Stimulated activated CD8-positive, alpha-beta memory T cell treated with anti-CD3 and anti-CD28 coated beads, Interleukin-15, amount 100 ng/mL, for 4 hours (primary cell): ENCODE measurements around the gene IDH3B.

ENCODE experiments used
- DNase-seq, 2 donors: peaks; one replicate each; pipeline ENCODE4 v3.0.0-alpha.2; 2020; ENCODE audit warnings: low read depth in 2 of 2

Gene IDH3B

DNA sequence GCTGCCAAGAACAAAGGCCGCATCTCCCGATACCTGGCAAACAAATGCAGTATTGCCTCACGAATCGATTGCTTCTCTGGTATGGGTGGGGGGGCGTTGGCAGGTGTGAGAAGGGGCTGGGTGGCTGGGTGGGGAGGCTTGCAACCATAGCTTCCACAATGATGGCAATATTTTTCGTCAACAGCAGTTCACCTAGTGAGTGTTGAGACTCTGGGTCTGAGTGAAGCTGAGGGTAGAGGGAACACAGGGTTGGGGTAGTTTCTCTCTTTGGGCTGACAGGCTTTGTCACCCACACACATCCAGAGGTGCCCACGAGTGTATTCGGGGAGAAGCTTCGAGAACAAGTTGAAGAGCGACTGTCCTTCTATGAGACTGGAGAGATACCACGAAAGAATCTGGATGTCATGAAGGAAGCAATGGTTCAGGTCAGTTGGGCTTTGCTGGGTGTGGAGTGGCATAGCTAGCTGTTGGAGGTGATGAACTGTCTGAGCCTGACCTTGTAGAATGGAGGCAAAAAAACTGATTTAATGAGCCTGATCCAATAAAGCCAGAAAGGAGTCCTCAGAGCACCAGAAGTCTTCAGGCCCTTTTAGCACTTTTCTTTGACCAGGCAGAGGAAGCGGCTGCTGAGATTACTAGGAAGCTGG lies 7.4 kb downstream of the IDH3B start:
- DNase-seq: no peak

- no peak for DNase-seq
These were observed 8.5 kb downstream of the IDH3B start for GRCh38 chr20:2655331-2656116.

GRCh38 chr20:2654831-2655230 lies 9.2 kb downstream of the IDH3B start:
- DNase-seq: no peak

GRCh38 chr20:2654384-2654822 lies 9.6 kb downstream of the IDH3B start:
- DNase-seq: no peak

DNA sequence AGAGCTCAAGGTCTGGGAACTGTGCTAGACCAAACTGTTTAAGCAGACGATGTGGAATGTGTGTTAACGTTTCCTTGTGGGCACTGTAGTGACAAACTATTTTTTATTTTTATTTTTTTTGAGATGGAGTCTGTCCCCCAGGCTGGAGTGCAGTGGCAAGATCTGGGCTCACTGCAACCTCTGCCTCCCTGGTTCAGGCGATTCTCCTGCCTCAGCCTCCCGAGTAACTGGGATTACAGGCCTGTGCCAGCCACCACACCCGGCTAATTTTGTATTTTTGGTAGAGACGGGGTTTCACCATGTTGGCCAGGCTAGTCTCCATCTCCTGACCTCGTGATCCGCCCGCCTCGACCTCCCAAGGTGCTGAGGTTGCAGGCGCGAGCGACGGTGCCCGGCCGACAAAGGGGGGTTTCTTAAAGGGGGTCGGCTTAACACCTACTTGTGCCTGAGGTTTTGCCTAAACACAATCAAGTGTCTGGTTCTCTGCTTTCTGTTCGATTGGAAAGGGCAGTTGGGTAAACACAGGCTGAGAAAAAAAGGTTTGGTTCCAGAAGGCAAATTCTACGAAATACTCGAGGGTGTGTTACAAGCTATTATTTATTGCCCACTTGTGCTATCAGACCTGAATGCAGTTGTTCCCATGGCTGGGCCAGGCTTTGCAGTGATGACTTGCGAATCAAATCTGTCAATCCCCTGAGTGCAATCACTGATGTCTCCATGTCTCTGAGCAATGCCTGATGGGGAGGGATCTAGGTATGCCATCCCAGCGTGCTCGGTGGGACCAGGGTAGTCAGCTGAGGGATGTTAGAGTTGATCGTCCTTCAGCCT lies 10.2 kb downstream of the IDH3B start:
- no peak for DNase-seq

- DNase-seq: peak in 1 of 2 donors; percentile 29
These were observed 11.1 kb downstream of the IDH3B start for GRCh38 chr20:2652724-2653555.

GRCh38 chr20:2651772-2652723 lies 12.0 kb downstream of the IDH3B start, which contains the start of gene NOP56:
Gene NOP56, plus strand, starts transcription at chr20:2652632. Its CDS starts 29 bp downstream, at chr20:2652661.
- DNase-seq: peak; percentile 82 to 92

GRCh38 chr20:2643708-2644107 lies 20.3 kb downstream of the IDH3B start:
- no peak for DNase-seq

GRCh38 chr20:2640899-2641298 lies 23.1 kb downstream of the IDH3B start:
- no peak for DNase-seq

- DNase-seq: no peak
These were observed 23.8 kb downstream of the IDH3B start for GRCh38 chr20:2640260-2640659.

DNA sequence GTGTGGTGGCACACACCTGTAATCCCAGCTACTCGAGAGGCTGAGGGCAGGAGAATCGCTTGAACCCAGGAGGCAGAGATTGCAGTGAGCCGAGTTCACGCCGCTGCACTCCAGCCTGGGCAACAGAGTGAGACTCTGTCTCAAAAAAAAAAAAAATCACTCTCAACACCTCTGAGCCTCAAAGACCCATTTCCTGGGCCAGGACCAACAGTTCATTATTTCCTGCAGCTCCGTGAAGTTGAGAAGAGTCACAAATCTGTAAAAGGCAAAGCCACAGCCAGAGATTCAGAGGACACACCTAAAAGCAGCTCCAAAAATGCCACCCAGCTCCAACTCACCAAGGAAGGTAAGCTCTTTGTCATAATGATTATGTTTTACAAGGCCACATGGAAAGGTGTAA lies 26.8 kb downstream of the IDH3B start:
- DNase-seq: no peak

DNA sequence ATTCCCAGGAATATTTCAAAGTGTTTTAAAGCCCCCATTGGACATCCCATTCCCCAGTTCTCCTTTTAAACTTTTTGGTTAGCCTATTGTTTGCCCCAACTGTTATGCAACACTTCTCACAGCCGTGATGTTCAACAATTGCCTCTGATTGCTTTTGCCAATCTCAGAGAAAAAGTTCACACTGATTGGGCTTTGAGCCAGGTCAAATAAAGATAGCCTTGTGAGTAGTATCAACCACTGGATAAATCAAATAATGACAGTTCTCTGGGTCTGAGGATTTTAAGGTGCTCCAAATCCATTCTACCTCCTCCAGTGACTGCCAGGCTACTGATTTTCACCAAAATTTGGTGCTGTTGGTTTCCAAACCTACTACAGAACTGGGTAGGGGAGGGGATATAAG lies 30.6 kb downstream of the IDH3B start:
- DNase-seq: no peak

DNA sequence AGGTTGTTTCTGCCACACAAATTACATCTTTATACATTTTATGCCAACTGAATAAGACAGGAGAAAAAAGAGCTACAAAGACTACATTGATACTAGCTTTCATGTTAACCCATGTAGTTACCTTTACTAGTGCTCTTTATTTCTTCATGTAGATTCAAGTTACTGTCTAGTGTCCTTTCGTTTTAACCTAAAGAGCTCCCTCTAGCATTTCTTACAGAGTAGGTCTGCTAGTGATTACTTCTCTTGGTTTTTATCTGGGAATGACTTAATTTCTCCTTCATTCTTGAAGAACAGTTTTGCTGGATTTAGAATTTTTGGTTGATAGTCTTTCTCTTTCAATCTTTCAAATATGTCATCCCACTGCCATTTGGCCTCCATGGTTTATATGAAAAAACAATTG lies 32.8 kb downstream of the IDH3B start:
- DNase-seq: no peak

- no peak for DNase-seq
These were observed 37.0 kb downstream of the IDH3B start for GRCh38 chr20:2626853-2627541.

GRCh38 chr20:2625062-2625461 lies 39.0 kb downstream of the IDH3B start:
- DNase-seq: no peak

DNA sequence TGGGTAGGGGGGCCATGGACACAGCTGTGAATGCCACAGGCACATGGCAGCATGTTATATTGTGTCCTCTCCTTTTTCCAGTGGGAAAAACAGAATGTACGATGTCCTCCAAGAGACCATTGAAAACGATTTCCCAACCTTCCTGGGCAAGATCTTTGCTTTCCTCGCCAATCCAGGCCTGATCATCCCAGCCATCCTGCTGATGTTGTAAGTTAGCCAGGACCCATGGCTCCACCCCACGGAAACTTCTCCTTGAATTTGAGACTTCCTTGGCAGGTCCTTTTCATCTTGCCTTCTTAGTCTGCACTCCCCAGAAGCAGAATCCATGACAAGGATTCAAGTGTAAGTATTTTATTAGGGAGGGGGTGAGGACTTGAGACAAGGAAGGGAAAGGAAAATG lies 39.8 kb downstream of the IDH3B start:
- no peak for DNase-seq

- DNase-seq: no peak
These were observed 43.9 kb downstream of the IDH3B start for GRCh38 chr20:2619961-2620595.

GRCh38 chr20:2619337-2619736 lies 44.7 kb downstream of the IDH3B start:
- DNase-seq: no peak

- no peak for DNase-seq
These were observed 45.2 kb downstream of the IDH3B start for GRCh38 chr20:2618815-2619214.
